HG03378 (cell line): Measurements from ENCODE around the gene PRKCE.

Experiments used
- ATAC-seq: cut with Tn5 transposase; IDR thresholded peaks from one replicate; pipeline ENCODE4 v1.9.1; 2021; ENCODE audit warnings: mild to moderate bottlenecking, moderate library complexity; ENCODE audit not compliant: unreplicated experiment

The PRKCE gene

GRCh38 chr2:46151577-46151976, 500.1 kb downstream of the PRKCE start:
- ATAC-seq, result no peak

- no peak for ATAC-seq
Measured at GRCh38 chr2:46153996-46154753, 502.7 kb downstream of the PRKCE start.

- ATAC-seq, result no peak
Measured at GRCh38 chr2:46157072-46157965, 505.8 kb downstream of the PRKCE start.

- ATAC-seq, result no peak
Measured at GRCh38 chr2:46157966-46158310, 506.5 kb downstream of the PRKCE start.

DNA sequence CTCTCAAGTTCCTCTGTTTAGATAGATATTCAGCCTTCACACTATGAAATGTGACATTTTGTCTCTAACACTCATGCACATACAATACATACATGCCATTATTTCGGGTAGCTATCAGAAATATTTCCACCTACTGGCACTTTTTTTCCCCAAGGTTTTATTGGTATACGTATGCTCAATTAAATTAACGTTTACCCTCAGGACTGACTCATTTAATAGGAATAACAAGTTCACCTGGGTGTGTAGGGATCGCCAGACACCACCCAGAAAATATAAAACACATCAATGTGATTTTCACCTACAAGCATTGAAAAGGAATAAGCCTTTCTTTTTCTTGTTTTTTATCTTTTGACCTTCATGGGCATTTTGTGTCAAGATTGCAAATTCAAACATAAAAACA, 507.2 kb downstream of the PRKCE start:
- ATAC-seq, result no peak

- ATAC-seq, result no peak
Measured at GRCh38 chr2:46160326-46160725, 508.9 kb downstream of the PRKCE start.

- no peak for ATAC-seq
Measured at GRCh38 chr2:46161315-46161714, 509.8 kb downstream of the PRKCE start.

GRCh38 chr2:46161911-46162310, 510.4 kb downstream of the PRKCE start:
- no peak for ATAC-seq

- ATAC-seq, result no peak
Measured at GRCh38 chr2:46162329-46163097, 511.0 kb downstream of the PRKCE start.

GRCh38 chr2:46163098-46163430, 511.6 kb downstream of the PRKCE start:
- no peak for ATAC-seq

DNA sequence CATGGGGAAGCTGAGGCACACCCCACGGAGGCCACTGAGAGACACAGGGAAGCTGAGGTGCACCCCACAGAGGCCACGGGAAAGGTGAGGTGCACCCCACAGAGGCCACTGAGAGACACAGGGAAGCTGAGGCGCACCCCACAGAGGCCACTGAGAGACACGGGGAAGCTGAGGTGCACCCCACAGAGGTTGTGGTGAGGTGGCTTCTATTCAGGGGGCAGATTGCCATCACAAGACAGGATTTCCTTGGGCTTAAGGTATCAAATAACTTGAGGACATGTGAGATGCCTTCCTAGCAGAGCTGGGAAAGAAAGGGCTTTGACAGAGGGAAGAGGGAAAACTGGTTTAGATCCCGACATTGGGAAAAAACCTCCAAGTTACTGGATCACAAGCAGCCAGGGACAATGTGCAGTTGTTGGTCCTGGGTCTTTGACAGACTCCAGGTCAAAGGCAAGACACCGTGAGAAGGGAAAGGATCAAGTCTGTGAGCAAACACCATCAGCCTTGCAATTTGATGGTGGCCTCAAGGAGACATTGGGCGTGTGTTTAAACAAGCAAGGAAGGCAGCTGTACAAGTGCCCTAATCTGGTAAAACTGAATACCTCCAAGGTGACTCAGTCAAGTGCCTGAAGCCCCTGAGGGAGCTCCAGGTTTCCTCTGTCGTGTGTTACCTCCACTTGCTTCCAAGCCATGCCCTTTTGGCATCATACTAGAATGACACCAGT, 512.5 kb downstream of the PRKCE start:
- no peak for ATAC-seq

GRCh38 chr2:46164529-46165301, 513.2 kb downstream of the PRKCE start:
- ATAC-seq, result no peak

DNA sequence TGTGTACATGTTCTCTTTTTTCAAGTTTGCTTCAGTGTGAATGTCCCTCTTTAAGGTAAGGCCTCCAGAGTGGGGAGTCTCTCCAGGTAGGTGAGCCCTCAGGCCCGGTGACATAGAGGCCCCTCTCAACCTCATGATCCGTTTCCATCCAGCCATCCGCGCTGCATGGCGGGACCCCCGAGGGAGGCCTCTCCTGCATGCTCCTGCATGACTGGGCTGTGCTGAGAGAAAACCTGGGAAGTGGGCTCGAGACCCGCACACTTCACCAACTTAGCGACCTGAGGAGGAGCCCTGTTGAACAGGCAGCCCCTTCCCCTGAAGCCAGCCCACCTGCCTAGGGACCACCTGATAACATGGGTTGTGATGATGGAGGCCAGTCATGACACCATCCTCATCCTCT, 514.4 kb downstream of the PRKCE start:
- no peak for ATAC-seq

- ATAC-seq, result no peak
Measured at GRCh38 chr2:46167406-46167805, 515.9 kb downstream of the PRKCE start.

GRCh38 chr2:46167924-46168323, 516.4 kb downstream of the PRKCE start:
- no peak for ATAC-seq

DNA sequence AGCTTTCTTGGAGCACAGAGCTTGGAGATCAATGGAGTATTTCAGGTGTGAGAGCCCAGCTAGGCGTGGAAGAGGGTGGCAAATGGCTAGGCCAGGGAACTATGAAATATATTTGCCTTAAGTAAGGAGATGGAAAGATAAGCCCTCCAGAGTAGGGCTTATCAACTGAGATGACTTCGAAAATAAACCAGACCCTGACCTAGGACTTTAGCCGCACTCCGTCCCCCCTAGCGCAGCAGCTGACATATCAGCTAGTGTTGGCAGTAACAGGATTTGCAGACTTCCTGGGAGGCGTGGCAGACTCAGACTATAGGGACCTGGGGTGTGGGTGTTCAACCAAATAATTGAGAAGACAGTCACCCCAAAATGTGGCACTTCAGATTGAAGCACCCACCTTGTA, 518.0 kb downstream of the PRKCE start:
- no peak for ATAC-seq

GRCh38 chr2:46170026-46170425, 518.6 kb downstream of the PRKCE start:
- ATAC-seq, result no peak

DNA sequence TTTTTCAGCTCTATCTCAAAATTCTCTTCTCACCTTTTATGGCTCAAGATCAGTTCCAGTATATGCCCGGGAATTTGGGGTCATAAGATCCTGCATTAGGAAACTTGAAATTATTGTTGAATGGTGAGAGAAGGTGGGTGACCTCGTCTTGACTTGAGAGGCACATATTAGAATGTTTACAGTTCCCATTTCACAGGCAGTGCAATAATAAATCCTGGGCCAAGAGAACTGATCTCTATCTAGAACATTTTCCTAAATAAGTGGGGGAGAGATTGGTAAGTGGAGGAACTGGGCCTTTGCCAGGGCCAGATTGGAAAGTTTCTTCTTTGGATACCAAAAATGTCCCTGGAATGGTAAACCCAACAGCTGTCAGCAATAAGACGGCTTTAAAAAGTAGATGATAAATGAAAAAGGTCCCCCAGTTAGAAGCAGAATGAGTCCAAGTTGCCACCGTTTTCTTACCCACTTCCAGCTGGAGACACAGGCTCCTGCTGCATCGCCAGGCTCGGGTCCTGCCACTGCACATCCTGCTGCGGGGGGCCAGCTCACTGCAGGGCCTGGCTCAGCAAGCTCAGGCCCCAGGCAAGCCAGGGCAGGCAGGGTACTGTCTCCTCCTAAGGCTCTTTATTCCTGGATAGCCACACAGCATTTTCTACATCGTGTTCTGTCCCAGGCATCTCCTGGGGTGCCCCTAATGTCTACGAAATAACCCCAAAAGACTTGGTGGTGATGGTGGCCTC, 519.3 kb downstream of the PRKCE start:
- ATAC-seq, result no peak

DNA sequence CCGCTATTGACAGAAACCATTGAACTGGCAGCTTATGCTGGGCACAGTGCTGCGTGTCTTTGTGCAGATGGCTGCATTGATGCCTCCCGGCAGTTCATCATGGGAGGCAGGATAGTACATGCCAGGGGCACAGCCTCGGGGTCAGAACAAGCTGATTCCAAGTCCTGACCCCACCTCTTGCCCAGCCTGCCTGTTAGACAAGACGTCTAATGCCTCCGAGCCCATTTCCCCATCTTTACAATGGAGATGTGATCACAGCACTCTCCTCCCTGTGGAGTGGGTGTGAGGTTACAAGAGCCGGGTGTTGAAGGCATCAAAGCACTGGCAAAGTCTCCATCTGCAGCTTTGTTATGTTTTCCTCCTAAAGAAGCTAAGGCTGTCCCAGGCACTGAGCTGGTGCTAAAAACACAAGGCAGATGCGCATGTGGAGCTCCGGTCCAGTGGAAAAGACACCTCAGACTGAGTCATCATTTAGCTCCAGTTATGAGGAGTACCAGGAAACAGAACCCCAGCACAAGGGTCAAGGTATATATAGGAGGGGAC, 520.0 kb downstream of the PRKCE start:
- no peak for ATAC-seq
